SK-N-SH (cell line): ENCODE data around the gene PGS1. TPM values are rescaled to one million over a fixed set of nuclear protein-coding genes. Genes with fewer than 3 reads are reported as not detected.

Source experiments
- polyA plus RNA-seq, 3 experiments: library from polyadenylated mRNA; depleted of rRNA; stranded (reverse); fragments of >200 nt; gene quantifications; 2 replicates each; pipeline ENCODE4 v1.2.3, GENCODE V29; 2012
- small RNA-seq, 7 experiments: library from RNA; depleted of rRNA; stranded (forward); fragments of <200 nt; gene quantifications; one replicate each; pipeline ENCODE3, GENCODE V24; 2012

The PGS1 gene
- polyA plus RNA-seq, 1 of the 3 experiments (the other 2 are of a cell fraction) = 88.4 TPM

Small RNA genes lying within 50 kb of the gene (small RNA-seq; reads per million reads assigned to genes)
- gene RF00415 (0 reads per million in 7 experiments), gene RN7SL236P (0 reads per million in 7 experiments)

Other genes with a start within 250 kb of the PGS1 start
- gene TMC6, start 249.9 kb upstream of the PGS1 start, polyA plus RNA-seq (2012; rRNA removed) = 3.8 and 5.5 TPM in 2 replicates
- gene TMC8, start 247.9 kb upstream of the PGS1 start, polyA plus RNA-seq (2012; rRNA removed) = 0.15 and 0.18 TPM in 2 replicates
- not detected in 2 replicates for gene C17orf99, start 232.3 kb upstream of the PGS1 start, polyA plus RNA-seq (2012; rRNA removed)
- 160 and 181 TPM in 2 replicates for gene SYNGR2, start 210.1 kb upstream of the PGS1 start, polyA plus RNA-seq (2012; rRNA removed)
- gene TK1, start 191.6 kb upstream of the PGS1 start, polyA plus RNA-seq (2012; rRNA removed) = 70.7 and 112 TPM in 2 replicates
- 44.4 and 59.0 TPM in 2 replicates for gene AFMID, start 191.3 kb upstream of the PGS1 start, polyA plus RNA-seq (2012; rRNA removed)
- 23.5 and 31.4 TPM in 2 replicates for gene BIRC5, start 164.4 kb upstream of the PGS1 start, polyA plus RNA-seq (2012; rRNA removed)
- gene TMEM235, start 147.0 kb upstream of the PGS1 start, polyA plus RNA-seq (2012; rRNA removed) = not detected in 2 replicates
- 24.9 and 26.1 TPM in 2 replicates for gene SOCS3, start 18.6 kb upstream of the PGS1 start, polyA plus RNA-seq (2012; rRNA removed)
- not detected in 2 replicates for gene DNAH17, start 198.7 kb downstream of the PGS1 start, polyA plus RNA-seq (2012; rRNA removed)